Measurements from ENCODE around the gene ZDHHC3. TPM values are rescaled to one million over a fixed set of nuclear protein-coding genes. Genes with fewer than 3 reads are reported as not detected.

ZDHHC3 gene, protein sequence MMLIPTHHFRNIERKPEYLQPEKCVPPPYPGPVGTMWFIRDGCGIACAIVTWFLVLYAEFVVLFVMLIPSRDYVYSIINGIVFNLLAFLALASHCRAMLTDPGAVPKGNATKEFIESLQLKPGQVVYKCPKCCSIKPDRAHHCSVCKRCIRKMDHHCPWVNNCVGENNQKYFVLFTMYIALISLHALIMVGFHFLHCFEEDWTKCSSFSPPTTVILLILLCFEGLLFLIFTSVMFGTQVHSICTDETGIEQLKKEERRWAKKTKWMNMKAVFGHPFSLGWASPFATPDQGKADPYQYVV
- 63.0 and 93.3 TPM in 2 replicates for total RNA-seq

GRCh38 chr3:44976002-44976815 lies at the start of gene ZDHHC3, which contains the start of gene EXOSC7:
Gene ZDHHC3, minus strand, starts transcription at chr3:44976174. Its CDS starts 16,738 bp downstream, at chr3:44959436.
Gene EXOSC7, plus strand, starts transcription at chr3:44976244. Its CDS starts 34 bp downstream, at chr3:44976278.

Other genes starting within 250 kb of the ZDHHC3 start
- 1.7 and 2.1 TPM in 2 replicates for gene ZNF501, start 246.5 kb downstream of the ZDHHC3 start, total RNA-seq
- gene KIAA1143, start 214.6 kb downstream of the ZDHHC3 start, total RNA-seq, result 12.5 and 15.7 TPM in 2 replicates
- 4.5 and 6.9 TPM in 2 replicates for gene KIF15, start 214.4 kb downstream of the ZDHHC3 start, total RNA-seq
- gene TMEM42, start 114.3 kb downstream of the ZDHHC3 start, total RNA-seq, result 19.0 and 26.7 TPM in 2 replicates
- 0.33 and 0.35 TPM in 2 replicates for gene TGM4, start 101.6 kb downstream of the ZDHHC3 start, total RNA-seq
- gene EXOSC7, start 70 bp upstream of the ZDHHC3 start, total RNA-seq, result 59.2 and 94.3 TPM in 2 replicates
- 0.79 TPM in 1 of 2 replicates, not detected in the other for gene CLEC3B, start 50.1 kb upstream of the ZDHHC3 start, total RNA-seq
- 37.9 and 62.0 TPM in 2 replicates for gene CDCP1, start 170.2 kb upstream of the ZDHHC3 start, total RNA-seq

Measured in airway epithelial cell (primary cell).